RKO (cell line): ENCODE data around the gene LY6G6F.
A peak's percentile ranks its signal among the peaks of the same experiment; 100 is the strongest.

ENCODE experiments used
- DNase-seq: peaks from one replicate; pipeline ENCODE4 v3.0.0-alpha.2; 2016; ENCODE audit warnings: low spot score

LY6G6F gene

GRCh38 chr6:31706599-31706998 lies at the start of gene LY6G6F:
LY6G6F (plus strand) TSS chr6:31706866; CDS start chr6:31706907, 41 bp downstream.
- no peak for DNase-seq

- no peak for DNase-seq
These were observed 49.1 kb upstream of the LY6G6F start for GRCh38 chr6:31657406-31658157.

- DNase-seq: no peak
These were observed 48.4 kb upstream of the LY6G6F start for GRCh38 chr6:31658158-31658688.

GRCh38 chr6:31658983-31659648 lies 47.5 kb upstream of the LY6G6F start:
- no peak for DNase-seq

GRCh38 chr6:31659649-31660380 lies 46.9 kb upstream of the LY6G6F start:
- DNase-seq: peak; percentile 83

GRCh38 chr6:31660381-31661261 lies 46.0 kb upstream of the LY6G6F start, which contains the start of gene C6orf47:
C6orf47 (minus strand) TSS chr6:31660778; CDS start chr6:31659947, 831 bp downstream.
- DNase-seq: peak; percentile 91

- DNase-seq: no peak
These were observed 45.2 kb upstream of the LY6G6F start for GRCh38 chr6:31661262-31662123.

- DNase-seq: no peak
These were observed 44.4 kb upstream of the LY6G6F start for GRCh38 chr6:31662124-31662723.

- peak; percentile 89 for DNase-seq
These were observed 43.3 kb upstream of the LY6G6F start for GRCh38 chr6:31663126-31663960.

- DNase-seq: peak; percentile 94
These were observed 42.5 kb upstream of the LY6G6F start for GRCh38 chr6:31663961-31664789.

- peak; percentile 98 for DNase-seq
These were observed 41.7 kb upstream of the LY6G6F start, which contains the start of gene GPANK1 for GRCh38 chr6:31664790-31665500. GPANK1 (minus strand) TSS chr6:31664997; CDS start chr6:31664478, 519 bp downstream.

GRCh38 chr6:31665501-31666336 lies 40.9 kb upstream of the LY6G6F start, which contains the start of gene CSNK2B:
CSNK2B (plus strand) TSS chr6:31666080; CDS start chr6:31666832, 752 bp downstream.
- peak; percentile 97 for DNase-seq

GRCh38 chr6:31666337-31666965 lies 40.2 kb upstream of the LY6G6F start:
- peak; percentile 33 for DNase-seq

GRCh38 chr6:31669676-31670075 lies 37.0 kb upstream of the LY6G6F start, which contains the start of gene LY6G5B:
LY6G5B (plus strand) TSS chr6:31669976; CDS start chr6:31670951, 975 bp downstream.
- DNase-seq: no peak

GRCh38 chr6:31676322-31676903 lies 30.3 kb upstream of the LY6G6F start:
- DNase-seq: no peak
